PC-3 (cell line): ENCODE measurements around the gene PEPD. TPM values are rescaled to one million over a fixed set of nuclear protein-coding genes. Genes with fewer than 3 reads are reported as not detected.

Experiments
- ATAC-seq: fragments of 200-7000 bp; cut with Tn5 transposase; 2 replicates; pipeline ENCODE4 v1.9.1; 2020; ENCODE audit warnings: mild to moderate bottlenecking, moderate library complexity
- BruUV-seq: library from RNA; stranded (reverse); fragments of 400-500 nt; replicated peaks from 2 replicates; lab custom pipeline; 2021; lab: Mats Ljungman, UMichigan
- CTCF ChIA-PET: fragments of 300-600 bp; sonication (Branson Sonifier 250); formaldehyde crosslinking; loops from one replicate; lab custom pipeline; 2022; ENCODE audit warnings: antibody characterized with exemption; lab: Charles Lee
- POLR2A ChIA-PET: fragments of 300-600 bp; sonication (Branson Sonifier 250); formaldehyde crosslinking; loops from one replicate; lab custom pipeline; 2022; ENCODE audit warnings: antibody characterized with exemption; ENCODE audit not compliant: unreplicated experiment; lab: Charles Lee
- DNase-seq: peaks from one replicate; pipeline ENCODE4 v3.0.0-alpha.2; 2015
- H2AFZ ChIP-seq: fragments of 300-600 bp; sonication (generic); 2 replicates; pipeline ENCODE4 v1.6.0; 2016; ENCODE audit warnings: antibody characterized with exemption, low read length
- H3F3A ChIP-seq: fragments of 300-600 bp; sonication (generic); one replicate; pipeline ENCODE4 v1.6.0; 2017; ENCODE audit warnings: antibody characterized with exemption, low read length, control low read depth, mild to moderate bottlenecking; ENCODE audit not compliant: unreplicated experiment
- H3K27ac ChIP-seq: fragments of 300-600 bp; sonication (generic); 2 replicates; pipeline ENCODE4 v1.5.1; 2016; ENCODE audit warnings: mild to moderate bottlenecking, low read length
- H3K27me3 ChIP-seq: fragments of 300-600 bp; sonication (generic); 2 replicates; pipeline ENCODE4 v1.6.1; 2016; ENCODE audit warnings: low read length, mixed read lengths
- H3K36me3 ChIP-seq: fragments of 300-600 bp; sonication (generic); 2 replicates; pipeline ENCODE4 v1.6.1; 2016; ENCODE audit warnings: low read depth, mixed run types, low read length, mixed read lengths
- H3K4me1 ChIP-seq: fragments of 300-600 bp; sonication (generic); 2 replicates; pipeline ENCODE4 v1.5.1; 2016; ENCODE audit warnings: low read length; ENCODE audit not compliant: insufficient read depth
- H3K4me2 ChIP-seq: fragments of 300-600 bp; sonication (generic); 2 replicates; pipeline ENCODE4 v1.6.0; 2016; ENCODE audit warnings: low read length
- H3K4me3 ChIP-seq: fragments of 300-600 bp; sonication (generic); 2 replicates; pipeline ENCODE4 v1.5.1; 2016; ENCODE audit warnings: mild to moderate bottlenecking, low read length, mixed read lengths
- H3K79me2 ChIP-seq: fragments of 300-600 bp; sonication (generic); 2 replicates; pipeline ENCODE4 v1.6.1; 2017; ENCODE audit warnings: low read length, mixed read lengths
- H3K9ac ChIP-seq: fragments of 300-600 bp; sonication (generic); 2 replicates; pipeline ENCODE4 v1.6.0; 2016; ENCODE audit warnings: mild to moderate bottlenecking, low read length
- H3K9me2 ChIP-seq: fragments of 300-600 bp; sonication (generic); replicated peaks from 2 replicates; pipeline ENCODE4 v1.6.1; 2016; ENCODE audit warnings: mixed run types, low read length, mixed read lengths
- H3K9me3 ChIP-seq: fragments of 300-600 bp; sonication (generic); 2 replicates; pipeline ENCODE4 v1.6.1; 2016; ENCODE audit warnings: low read length, mixed read lengths
- H4K20me1 ChIP-seq: fragments of 300-600 bp; sonication (generic); 2 replicates; pipeline ENCODE4 v1.6.1; 2016; ENCODE audit warnings: low read length, mixed read lengths
- EZH2 ChIP-seq: fragments of 300-600 bp; sonication (generic); IDR thresholded peaks from one replicate; pipeline ENCODE4 v1.6.1; 2017; ENCODE audit warnings: antibody characterized with exemption, mild to moderate bottlenecking, low read length; ENCODE audit not compliant: unreplicated experiment
- EZH2phosphoT487 ChIP-seq: fragments of 300-600 bp; sonication (generic); IDR thresholded peaks from 2 replicates; pipeline ENCODE4 v1.6.1; 2018; ENCODE audit warnings: mild to moderate bottlenecking, antibody characterized with exemption, low read length, borderline replicate concordance
- intact Hi-C: fragments of 100-400 bp; cut with micrococcal nuclease; formaldehyde crosslinking; loops from 2 replicates; pipeline ENCODE4 v1.9.0; 2023
- total RNA-seq: library from RNA; depleted of rRNA; stranded (reverse); fragments of >200 nt; gene quantifications from 2 replicates; pipeline ENCODE4 v1.2.3, GENCODE V29; 2014
- TF ChIP-seq, protein P1 (sequence below): fragments of 300-600 bp; sonication (generic); conservative IDR thresholded peaks from 2 replicates; pipeline ENCODE4 v1.5.1; 2017; ENCODE audit warnings: antibody characterized with exemption, low read depth, mild to moderate bottlenecking, low read length

The PEPD gene
- total RNA-seq, 1 experiment from 2014 or later, result 53.4 TPM

DNA sequence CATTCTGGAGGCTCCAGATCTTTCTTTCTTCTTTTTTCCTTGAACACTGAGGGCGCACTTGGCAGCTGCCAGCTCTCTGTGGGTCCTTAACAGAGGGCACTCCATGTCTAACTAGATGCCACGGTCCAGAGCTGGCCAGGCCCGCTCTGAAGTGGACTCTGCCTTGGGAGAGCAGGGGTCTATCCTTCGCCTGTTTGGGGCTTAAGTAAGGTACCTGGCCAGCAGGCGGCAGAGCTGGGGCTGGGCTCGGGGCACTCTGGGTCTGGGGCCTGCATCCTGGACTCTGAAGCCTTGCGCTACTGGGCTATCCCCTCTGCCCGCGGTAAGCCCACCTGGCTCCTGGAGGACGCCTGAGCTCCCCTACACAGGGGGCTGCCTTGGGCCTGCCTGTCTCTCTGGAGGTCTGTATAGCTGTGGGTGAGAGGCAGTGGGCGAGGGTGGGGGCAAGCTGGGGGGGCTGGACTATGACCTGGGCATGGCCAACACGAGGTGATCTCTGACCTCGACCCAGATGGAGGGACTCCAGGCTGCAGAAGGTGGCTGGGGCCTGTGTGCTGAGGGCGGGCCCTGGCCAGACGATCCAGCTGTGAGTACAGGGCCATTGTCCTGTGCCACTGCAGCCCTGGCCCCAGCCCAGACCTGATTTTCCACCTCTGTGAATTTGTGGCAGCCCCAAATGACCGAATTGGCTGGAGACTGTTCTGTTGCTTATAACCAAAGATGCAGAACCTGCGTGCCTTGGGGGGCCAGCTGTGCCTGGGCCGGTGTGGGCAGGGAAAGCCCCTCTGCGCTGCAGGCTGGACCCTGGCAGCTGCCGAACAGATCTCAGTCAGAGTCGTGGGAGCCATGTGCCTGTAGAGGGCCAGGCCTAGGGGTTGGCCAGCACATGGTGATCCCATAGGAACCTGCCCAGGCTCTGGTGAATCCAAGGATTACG, 121.6 kb downstream of the PEPD start:
- no peak overlapping the region for H3K27ac ChIP-seq
- no peak overlapping the region for H3K4me2 ChIP-seq
- H3K79me2 ChIP-seq, result no peaks in the 10 kb centered on the region
- DNase-seq, result no peak
- H2AFZ ChIP-seq, result no peak overlapping the region
- H3K4me3 ChIP-seq, result no peak overlapping the region
- TF ChIP-seq EZH2phosphoT487 (no peak), EZH2 (no peak)
- TF ChIP-seq, protein P1, sequence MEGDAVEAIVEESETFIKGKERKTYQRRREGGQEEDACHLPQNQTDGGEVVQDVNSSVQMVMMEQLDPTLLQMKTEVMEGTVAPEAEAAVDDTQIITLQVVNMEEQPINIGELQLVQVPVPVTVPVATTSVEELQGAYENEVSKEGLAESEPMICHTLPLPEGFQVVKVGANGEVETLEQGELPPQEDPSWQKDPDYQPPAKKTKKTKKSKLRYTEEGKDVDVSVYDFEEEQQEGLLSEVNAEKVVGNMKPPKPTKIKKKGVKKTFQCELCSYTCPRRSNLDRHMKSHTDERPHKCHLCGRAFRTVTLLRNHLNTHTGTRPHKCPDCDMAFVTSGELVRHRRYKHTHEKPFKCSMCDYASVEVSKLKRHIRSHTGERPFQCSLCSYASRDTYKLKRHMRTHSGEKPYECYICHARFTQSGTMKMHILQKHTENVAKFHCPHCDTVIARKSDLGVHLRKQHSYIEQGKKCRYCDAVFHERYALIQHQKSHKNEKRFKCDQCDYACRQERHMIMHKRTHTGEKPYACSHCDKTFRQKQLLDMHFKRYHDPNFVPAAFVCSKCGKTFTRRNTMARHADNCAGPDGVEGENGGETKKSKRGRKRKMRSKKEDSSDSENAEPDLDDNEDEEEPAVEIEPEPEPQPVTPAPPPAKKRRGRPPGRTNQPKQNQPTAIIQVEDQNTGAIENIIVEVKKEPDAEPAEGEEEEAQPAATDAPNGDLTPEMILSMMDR, result no peak
- intact Hi-C loops, result no loop called here
- no peaks in the 10 kb centered on the region for H3F3A ChIP-seq
- BruUV-seq, result no TSS peak
- no peaks in the 10 kb centered on the region for H3K4me1 ChIP-seq
- no peaks in the 10 kb centered on the region for H3K9me2 ChIP-seq
- no peaks in the 10 kb centered on the region for H3K9me3 ChIP-seq
- ChIA-PET CTCF (no interaction called here), POLR2A (no interaction called here)
- no peak for ATAC-seq
- H3K36me3 ChIP-seq, result no peaks in the 10 kb centered on the region
- no peak overlapping the region for H3K9ac ChIP-seq
- H4K20me1 ChIP-seq, result no peaks in the 10 kb centered on the region
- H3K27me3 ChIP-seq, result no peaks in the 10 kb centered on the region

DNA sequence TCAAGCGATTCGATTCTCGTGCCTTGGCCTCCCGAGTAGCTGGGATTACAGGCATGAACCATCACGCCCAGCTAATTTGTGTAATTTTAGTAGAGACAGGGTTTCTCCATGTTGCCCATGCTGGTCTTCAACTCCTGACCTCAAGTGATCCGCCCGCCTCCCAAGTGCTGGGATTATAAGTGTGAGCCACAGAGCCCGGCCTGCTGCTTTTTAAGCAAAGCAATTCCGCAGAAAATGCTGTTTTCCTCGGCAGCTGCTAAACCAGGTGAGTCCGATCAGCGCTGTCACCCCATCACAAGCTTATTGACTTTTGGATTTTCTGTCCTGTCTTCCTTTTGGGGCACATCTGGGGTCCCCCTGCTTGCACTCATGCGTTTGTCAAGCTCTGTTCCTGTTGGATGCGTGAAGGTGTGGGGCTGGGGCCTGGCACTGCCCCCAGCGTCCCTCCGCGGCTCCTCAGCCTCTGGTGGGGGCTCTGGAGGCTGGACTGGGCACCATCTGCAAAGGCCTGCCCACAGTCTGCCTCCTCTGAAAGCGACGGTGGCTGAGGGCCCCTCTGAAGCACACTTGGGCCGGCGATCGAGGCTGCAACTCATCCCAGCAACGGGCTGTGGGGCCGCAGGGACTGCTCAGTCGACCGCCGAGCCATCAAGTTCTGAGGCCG, 122.4 kb downstream of the PEPD start:
- no peak overlapping the region for H2AFZ ChIP-seq
- TF ChIP-seq EZH2phosphoT487 (no peak), EZH2 (no peak)
- CTCF ChIA-PET, result no interaction called here
- H3K9me3 ChIP-seq, result no peaks in the 10 kb centered on the region
- H3K79me2 ChIP-seq, result no peaks in the 10 kb centered on the region
- H3K36me3 ChIP-seq, result no peaks in the 10 kb centered on the region
- no peak overlapping the region for H3K4me2 ChIP-seq
- intact Hi-C loops, result no loop called here
- no peaks in the 10 kb centered on the region for H3K4me1 ChIP-seq
- no peaks in the 10 kb centered on the region for H3K9me2 ChIP-seq
- H3K27me3 ChIP-seq, result no peaks in the 10 kb centered on the region
- DNase-seq (no peak), ATAC-seq (no peak)
- H3K4me3 ChIP-seq, result no peak overlapping the region
- H3K27ac ChIP-seq, result no peak overlapping the region
- H3K9ac ChIP-seq, result no peak overlapping the region
- no peaks in the 10 kb centered on the region for H3F3A ChIP-seq
- POLR2A ChIA-PET, result no interaction called here
- no peaks in the 10 kb centered on the region for H4K20me1 ChIP-seq
- no TSS peak for BruUV-seq

GRCh38 chr19:33398361-33399060, 123.1 kb downstream of the PEPD start:
- Histone ChIP-seq H3K9ac (no peak overlapping the region), H3K9me2 (no peaks in the 10 kb centered on the region), H3F3A (no peaks in the 10 kb centered on the region), H3K4me3 (no peak overlapping the region), H3K9me3 (no peaks in the 10 kb centered on the region), H3K4me2 (no peak overlapping the region), H3K4me1 (no peaks in the 10 kb centered on the region), H4K20me1 (no peaks in the 10 kb centered on the region), H2AFZ (no peak overlapping the region), H3K27ac (no peak overlapping the region), H3K79me2 (no peaks in the 10 kb centered on the region), H3K27me3 (no peaks in the 10 kb centered on the region), H3K36me3 (no peaks in the 10 kb centered on the region)
- DNase-seq (no peak), ATAC-seq (no peak)
- intact Hi-C loops, result no loop called here
- POLR2A ChIA-PET, result no interaction called here
- CTCF ChIA-PET, result no interaction called here
- no TSS peak for BruUV-seq
- TF ChIP-seq EZH2, result no peak
- TF ChIP-seq EZH2phosphoT487, result no peak
- TF ChIP-seq, protein P1, result no peak
